HG02610 (cell line): ENCODE results near the gene CSHL1.
A peak's percentile ranks its signal among the peaks of the same experiment; 100 is the strongest.
"Not testable (repeated sequence)": the region's sequence is repeated elsewhere in the genome, so short reads cannot be mapped to it uniquely, and the experiment has no call there.

Experiments
- ATAC-seq: cut with Tn5 transposase; IDR thresholded peaks from one replicate; pipeline ENCODE4 v1.9.1; 2021; ENCODE audit warnings: mild to moderate bottlenecking, moderate library complexity; ENCODE audit not compliant: unreplicated experiment

The CSHL1 gene

DNA sequence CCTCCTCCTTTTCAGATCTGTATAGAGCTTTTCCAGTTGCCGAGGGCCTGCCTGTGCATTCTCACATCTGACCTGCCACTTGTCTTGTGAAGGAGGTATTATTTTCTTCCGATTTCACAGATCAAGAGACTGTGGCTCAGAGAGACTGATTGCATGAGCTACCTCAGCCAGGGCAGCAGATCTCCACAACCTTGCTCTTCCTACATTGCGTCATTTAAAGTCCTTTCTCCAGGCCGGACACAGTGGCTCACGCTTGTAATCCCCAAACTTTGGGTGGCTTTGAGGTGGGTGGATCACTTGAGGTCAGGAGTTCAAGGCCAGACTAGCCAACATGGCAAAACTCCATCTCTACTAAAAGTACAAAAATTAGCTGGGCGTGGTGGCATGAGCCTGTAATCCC lies 9.0 kb upstream of the CSHL1 start:
- not testable (repeated sequence) for ATAC-seq

DNA sequence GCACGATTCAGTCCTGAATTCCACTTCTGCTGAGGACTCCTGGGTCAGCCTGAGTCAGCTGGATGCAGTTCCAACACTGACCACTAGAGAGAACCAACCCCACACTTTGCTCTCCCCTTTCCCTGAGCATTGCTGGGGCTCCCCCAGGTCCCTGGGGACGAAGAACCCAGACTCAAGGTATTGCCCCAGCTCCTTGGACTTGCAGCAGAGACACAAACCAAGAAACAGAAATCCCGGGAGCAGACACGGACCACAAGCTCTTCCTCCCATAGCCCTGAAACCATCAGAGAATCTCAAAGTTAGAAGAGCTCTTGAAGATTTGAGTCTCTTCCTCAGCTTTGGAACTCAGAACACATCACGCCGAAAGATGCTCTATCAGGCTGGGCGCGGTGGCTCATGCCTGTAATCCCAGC lies 8.3 kb upstream of the CSHL1 start:
- ATAC-seq: no peak

DNA sequence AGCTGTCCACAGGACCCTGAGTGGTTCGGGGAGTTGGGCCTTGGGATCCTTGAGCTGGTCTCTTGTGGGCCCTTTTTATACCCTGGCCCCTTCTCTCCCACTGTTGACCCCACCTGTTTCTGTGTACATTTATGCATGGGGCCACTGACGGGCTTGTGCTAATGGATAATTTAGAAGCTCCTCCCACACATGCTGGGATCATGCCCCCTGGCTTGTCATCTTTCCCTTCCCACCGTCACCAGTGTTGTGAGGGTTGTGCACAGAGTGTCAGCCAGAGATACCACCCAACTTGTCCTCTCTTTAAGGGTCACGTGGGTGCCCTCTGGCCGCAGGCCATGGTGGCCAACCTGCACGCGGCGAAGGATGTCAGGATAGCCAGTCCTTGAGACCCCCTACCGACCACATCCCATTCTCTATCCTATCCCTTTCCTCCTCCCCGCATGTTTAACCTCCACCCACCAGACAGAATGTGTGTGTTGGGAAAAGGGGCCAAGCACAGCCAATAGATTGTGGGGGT lies 7.8 kb upstream of the CSHL1 start, which contains the start of gene GH1:
GH1 (minus strand) TSS at position 51 of the 517 bp plus-strand sequence. CDS start 63 bp downstream, outside the sequence.
- not testable (repeated sequence) for ATAC-seq

- ATAC-seq: no peak
Measured at GRCh38 chr17:63918305-63918704, 7.2 kb upstream of the CSHL1 start.

DNA sequence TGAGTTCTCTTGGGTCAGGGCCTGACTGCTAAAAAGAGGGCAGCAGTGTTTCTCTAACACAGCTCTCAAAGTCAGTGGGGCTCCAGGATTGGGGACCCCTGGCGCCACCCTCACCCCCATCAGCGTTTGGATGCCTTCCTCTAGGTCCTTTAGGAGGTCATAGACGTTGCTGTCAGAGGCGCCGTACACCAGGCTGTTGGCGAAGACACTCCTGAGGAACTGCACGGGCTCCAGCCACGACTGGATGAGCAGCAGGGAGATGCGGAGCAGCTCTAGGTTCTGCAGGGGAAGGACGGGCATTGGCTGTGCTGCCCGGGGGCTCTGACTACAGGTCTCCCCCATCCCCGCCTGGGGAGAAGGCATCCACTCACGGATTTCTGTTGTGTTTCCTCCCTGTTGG lies 6.6 kb upstream of the CSHL1 start:
- no peak for ATAC-seq

DNA sequence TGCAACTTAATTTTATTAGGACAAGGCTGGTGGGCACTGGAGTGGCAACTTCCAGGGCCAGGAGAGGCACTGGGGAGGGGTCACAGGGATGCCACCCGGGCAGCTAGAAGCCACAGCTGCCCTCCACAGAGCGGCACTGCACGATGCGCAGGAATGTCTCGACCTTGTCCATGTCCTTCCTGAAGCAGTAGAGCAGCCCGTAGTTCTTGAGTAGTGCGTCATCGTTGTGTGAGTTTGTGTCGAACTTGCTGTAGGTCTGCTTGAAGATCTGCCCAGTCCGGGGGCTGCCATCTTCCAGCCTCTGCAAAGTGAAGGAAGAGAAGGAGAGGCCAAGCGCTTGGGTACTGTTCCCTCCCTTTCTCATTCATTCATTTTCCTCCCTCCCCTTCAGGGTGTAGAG lies 6.1 kb upstream of the CSHL1 start:
- not testable (repeated sequence) for ATAC-seq

DNA sequence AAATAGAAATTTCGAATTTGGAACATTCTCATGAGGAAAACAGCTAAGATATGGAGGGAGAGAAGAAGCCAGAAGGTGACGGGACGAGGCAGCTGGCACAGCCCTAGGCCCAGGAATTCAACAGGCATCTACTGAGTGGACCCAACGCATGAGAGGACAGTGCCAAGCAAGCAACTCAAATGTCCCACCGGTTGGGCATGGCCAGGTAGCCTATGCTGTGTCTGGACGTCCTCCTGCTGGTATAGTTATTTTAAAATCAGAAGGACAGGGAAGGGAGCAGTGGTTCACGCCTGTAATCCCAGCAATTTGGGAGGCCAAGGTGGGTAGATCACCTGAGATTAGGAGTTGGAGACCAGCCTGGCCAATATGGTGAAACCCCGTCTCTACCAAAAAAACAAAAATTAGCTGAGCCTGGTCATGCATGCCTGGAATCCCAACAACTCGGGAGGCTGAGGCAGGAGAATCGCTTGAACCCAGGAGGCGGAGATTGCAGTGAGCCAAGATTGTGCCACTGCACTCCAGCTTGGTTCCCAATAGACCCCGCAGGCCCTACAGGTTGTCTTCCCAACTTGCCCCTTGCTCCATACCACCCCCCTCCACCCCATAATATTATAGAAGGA lies 5.6 kb upstream of the CSHL1 start:
- no peak for ATAC-seq

- ATAC-seq: peak; percentile 56
Measured at GRCh38 chr17:63915753-63916152, 4.7 kb upstream of the CSHL1 start.

GRCh38 chr17:63914471-63914870 lies 3.4 kb upstream of the CSHL1 start:
- no peak for ATAC-seq

DNA sequence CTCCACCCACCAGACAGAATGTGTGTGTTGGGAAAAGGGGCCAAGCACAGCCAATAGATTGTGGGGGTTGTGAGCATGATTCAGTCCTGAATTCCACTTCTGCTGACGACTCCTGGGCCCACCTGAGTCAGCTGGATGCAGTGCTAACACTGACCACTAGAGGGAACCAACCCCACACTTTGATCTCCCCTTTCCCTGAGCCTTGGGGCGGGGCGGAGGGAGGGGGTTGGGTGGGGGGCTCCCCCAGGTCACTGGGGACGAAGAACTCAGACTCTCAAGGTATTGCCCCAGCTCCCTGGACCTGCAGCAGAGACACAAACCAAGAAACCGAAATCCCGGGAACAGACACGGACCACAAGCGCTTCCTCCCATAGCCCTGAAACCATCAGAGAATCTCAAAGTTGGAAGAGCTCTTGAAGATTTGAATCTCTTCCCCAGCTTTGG lies 621 bp upstream of the CSHL1 start:
- ATAC-seq: no peak

GRCh38 chr17:63910096-63910495 lies 962 bp downstream of the CSHL1 start:
- no peak for ATAC-seq

DNA sequence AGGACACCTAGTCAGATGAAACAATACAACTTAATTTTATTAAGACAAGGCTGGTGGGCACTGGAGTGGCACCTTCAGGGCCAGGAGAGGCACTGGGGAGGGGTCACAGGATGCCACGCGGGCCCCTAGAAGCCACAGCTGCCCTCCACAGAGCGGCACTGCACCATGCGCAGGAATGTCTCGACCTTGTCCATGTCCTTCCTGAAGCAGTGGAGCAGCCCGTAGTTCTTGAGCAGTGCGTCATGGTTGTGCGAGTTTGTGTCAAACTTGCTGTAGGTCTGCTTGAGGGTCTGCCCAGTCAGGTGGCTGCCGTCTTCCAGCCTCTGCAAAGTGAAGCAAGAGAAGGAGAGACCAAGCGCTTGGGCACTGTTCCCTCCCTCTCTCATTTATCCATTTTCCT lies 1.5 kb downstream of the CSHL1 start:
- ATAC-seq: not testable (repeated sequence)

DNA sequence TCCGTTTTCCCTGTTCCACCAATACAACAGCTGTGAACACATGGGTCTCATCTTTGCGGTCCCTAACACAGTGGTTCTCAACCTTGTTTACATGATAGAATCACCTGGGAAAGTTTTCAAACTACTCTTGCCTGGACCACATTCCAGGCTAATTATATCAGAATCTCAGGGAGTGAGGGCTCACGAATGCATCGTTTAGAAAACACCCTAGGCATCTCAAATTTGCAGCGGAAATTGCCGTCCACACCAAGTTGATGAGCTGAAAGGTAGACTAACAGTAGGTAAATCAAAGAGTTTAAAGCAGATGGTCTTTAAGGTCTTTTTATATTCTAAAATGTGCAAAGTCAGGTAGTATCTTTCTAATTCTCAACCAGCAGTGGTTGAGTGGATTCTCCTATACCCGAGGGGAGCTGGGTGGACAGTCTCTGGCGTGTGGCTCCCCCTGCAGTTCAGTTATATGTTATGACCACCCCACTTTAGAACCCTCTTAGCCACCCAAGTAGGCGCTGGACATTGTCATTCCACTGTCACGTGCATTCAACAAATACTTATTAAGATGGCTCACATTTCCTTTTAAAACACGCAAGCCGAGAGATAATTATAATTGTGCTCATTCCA lies 3.8 kb downstream of the CSHL1 start:
- not testable (repeated sequence) for ATAC-seq

DNA sequence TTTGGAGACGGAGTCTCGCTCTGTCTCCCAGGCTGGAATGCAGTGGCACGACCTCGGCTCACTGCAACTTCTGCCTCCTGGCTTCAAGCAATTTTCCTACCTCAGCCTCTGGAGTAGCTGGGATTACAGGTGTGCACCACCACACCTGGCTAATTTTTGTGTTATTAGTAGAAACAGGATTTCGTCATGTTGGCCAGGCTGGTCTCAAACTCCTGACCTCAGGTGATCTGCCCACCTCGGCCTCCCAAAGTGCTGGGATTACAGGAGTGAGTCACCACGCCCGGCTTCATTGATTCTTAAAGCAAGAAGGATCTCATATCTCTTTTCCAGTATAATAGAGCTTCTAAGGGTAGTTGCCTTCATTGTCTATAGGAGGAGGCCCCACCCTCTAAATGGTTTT lies 6.3 kb downstream of the CSHL1 start:
- not testable (repeated sequence) for ATAC-seq

DNA sequence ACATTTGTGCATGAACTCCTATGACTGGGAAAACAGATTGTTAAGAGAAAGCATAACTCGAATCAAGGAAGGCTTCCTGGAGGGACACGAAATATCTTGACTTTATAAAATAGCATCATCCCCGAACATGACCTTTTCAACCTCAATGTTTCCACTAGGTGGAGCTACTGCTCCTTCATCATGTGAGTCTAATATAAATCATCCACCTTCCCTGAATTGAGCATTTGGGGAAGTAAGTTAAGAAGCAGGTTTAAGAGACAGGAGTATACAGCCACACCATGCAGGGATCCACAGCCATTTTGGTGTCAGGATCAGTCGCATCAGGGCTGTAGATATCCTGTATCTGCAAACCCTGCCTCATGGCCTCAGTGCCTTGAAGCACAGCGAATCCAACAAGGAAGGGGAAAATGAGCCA lies 7.3 kb downstream of the CSHL1 start:
- not testable (repeated sequence) for ATAC-seq

DNA sequence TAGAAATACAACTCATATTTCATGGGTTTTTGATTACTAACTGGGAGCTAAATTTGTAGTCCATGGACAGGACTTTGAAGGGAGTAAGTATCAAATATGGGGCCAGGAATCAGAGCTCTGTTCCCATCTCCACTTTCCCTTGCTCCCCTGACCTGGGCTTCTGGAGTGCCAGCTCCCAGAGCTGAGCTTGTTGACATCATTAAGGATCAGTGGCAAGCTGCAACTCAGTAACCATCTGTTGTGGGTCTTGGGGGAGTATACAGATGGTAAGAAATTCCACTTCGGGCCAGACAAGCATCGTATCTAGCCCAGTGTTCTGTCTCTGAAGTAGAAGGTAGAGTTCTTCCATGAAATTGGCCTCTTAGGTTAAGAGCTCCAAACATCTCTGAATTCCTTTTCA lies 9.1 kb downstream of the CSHL1 start:
- ATAC-seq: not testable (repeated sequence)

GRCh38 chr17:63898899-63899798 lies 11.9 kb downstream of the CSHL1 start:
- not testable (repeated sequence) for ATAC-seq

DNA sequence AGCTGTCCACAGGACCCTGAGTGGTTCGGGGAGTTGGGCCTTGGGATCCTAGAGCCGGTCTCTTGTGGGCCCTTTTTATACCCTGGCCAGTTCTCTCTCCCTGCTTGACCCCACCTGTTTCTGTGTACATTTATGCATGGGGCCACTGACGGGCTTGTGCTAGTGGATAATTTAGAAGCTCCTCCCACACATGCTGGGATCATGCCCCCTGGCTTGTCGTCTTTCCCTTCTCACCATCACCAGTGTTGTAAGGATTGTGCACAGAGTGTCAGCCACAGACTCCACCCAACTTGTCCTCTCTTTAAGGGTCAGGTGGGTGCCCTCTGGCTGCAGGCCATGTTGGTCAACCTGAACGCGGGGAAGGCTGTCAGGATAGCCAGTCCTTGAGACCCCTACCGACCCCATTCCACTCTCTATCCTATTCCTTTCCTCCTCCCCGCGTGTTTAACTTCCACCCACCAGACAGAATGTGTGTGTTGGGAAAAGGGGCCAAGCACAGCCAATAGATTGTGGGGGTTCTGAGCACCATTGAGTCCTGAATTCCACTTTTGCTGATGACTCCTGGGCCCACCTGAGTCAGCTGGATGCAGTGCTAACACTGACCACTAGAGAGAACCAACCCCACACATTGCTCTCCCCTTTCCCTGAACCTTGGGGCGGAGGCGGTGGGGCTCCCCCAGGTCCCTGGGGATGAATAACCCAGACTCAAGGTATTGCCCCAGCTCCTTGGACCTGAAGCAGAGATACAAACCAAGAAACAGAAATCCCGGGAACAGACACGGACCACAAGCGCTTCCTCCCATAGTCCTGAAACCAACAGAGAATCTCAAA lies 14.3 kb downstream of the CSHL1 start, which contains the start of gene CSH1:
CSH1 (minus strand) TSS at position 51 of the 831 bp plus-strand sequence. CDS start 63 bp downstream, outside the sequence.
- not testable (repeated sequence) for ATAC-seq

DNA sequence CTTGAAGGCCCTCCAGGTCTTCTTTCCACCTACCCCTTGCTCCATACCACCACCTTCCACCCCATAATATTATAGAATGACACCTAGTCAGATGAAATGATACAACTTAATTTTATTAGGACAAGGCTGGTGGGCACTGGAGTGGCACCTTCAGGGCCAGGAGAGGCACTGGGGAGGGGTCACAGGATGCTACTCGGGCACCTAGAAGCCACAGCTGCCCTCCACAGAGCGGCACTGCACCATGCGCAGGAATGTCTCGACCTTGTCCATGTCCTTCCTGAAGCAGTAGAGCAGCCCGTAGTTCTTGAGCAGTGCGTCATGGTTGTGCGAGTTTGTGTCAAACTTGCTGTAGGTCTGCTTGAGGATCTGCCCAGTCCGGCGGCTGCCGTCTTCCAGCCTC lies 16.2 kb downstream of the CSHL1 start:
- not testable (repeated sequence) for ATAC-seq

- not testable (repeated sequence) for ATAC-seq
Measured at GRCh38 chr17:63894021-63894420, 17.0 kb downstream of the CSHL1 start.
